Measurements from ENCODE around the gene IPO4. TPM values are rescaled to one million over a fixed set of nuclear protein-coding genes. Genes with fewer than 3 reads are reported as not detected.

Gene IPO4
- total and polyA plus RNA-seq, 4 donors, result 13.6 to 32.9 (median 23.0) TPM

- peak overlapping the region; percentile 76 to 97 for H3K9ac ChIP-seq (ENCODE audit: low read depth in 1 of 2, low read length in 2 of 2)
- peak; percentile 41 for DNase-seq (ENCODE audit: low spot score)
- H3K36me3 ChIP-seq (ENCODE audit: control insufficient read depth in 4 of 4, insufficient read depth in 3 of 4, low read depth in 1 of 4, low read length in 3 of 4), result peaks cover 4 to 12% (median 9%) of the 10 kb centered on the region in 4 donors
- WGBS, result 34% methylated on average over 33 of the region's 33 CpGs
- H3K4me3 ChIP-seq (ENCODE audit: low read depth in 1 of 3, low read length in 3 of 3), result peak overlapping the region; percentile 79 to 94 (median 93)
- peak overlapping the region; percentile 99 for H3K27ac ChIP-seq (ENCODE audit: low read depth in 1 of 2, low read length in 2 of 2)
- peaks cover 0 to 29% (median 23%) of the 10 kb centered on the region in 4 donors for H3K4me1 ChIP-seq (ENCODE audit: control insufficient read depth in 4 of 4, insufficient read depth in 4 of 4, low read length in 3 of 4)
- no peaks in the 10 kb centered on the region for H3K9me3 ChIP-seq (ENCODE audit: control insufficient read depth in 4 of 4, low read length in 3 of 4)
- no peaks in the 10 kb centered on the region for H3K27me3 ChIP-seq (ENCODE audit: control insufficient read depth in 4 of 4, insufficient read depth in 4 of 4, low read length in 3 of 4)
- TF ChIP-seq HNF4A (conservative IDR thresholded peaks at IDR 0.05) (peak; percentile 22 to 44), FOXA2 (IDR thresholded peaks at IDR 0.05) (no peak)
Measured at GRCh38 chr14:24196071-24197055, 7.7 kb upstream of the IPO4 start.

- Histone ChIP-seq H3K27ac (ENCODE audit: low read depth in 1 of 2, low read length in 2 of 2) (peak within 1 kb of the TSS; percentile 99), H3K36me3 (ENCODE audit: control insufficient read depth in 4 of 4, insufficient read depth in 3 of 4, low read depth in 1 of 4, low read length in 3 of 4) (peaks cover 4 to 13% (median 9%) of the 10 kb centered on the region in 4 donors), H3K9ac (ENCODE audit: low read depth in 1 of 2, low read length in 2 of 2) (peak within 1 kb of the TSS; percentile 76 to 97), H3K9me3 (ENCODE audit: control insufficient read depth in 4 of 4, low read length in 3 of 4) (no peaks in the 10 kb centered on the region), H3K27me3 (ENCODE audit: control insufficient read depth in 4 of 4, insufficient read depth in 4 of 4, low read length in 3 of 4) (no peaks in the 10 kb centered on the region), H3K4me3 (ENCODE audit: low read depth in 1 of 3, low read length in 3 of 3) (peak within 1 kb of the TSS; percentile 79 to 94 (median 93)), H3K4me1 (ENCODE audit: control insufficient read depth in 4 of 4, insufficient read depth in 4 of 4, low read length in 3 of 4) (peaks cover 0 to 29% (median 23%) of the 10 kb centered on the region in 4 donors)
- peak; percentile 86 for DNase-seq (ENCODE audit: low spot score)
- peak in 1 of 2 donors; percentile 82 for TF ChIP-seq GABPA (IDR thresholded peaks at IDR 0.05 in 1 of 2, conservative IDR thresholded peaks at IDR 0.05 in 1 of 2)
- peak; percentile 42 for TF ChIP-seq REST (IDR thresholded peaks at IDR 0.05)
- no peak for TF ChIP-seq MAX (IDR thresholded peaks at IDR 0.05)
- TF ChIP-seq YY1 (IDR thresholded peaks at IDR 0.05), result peak; percentile 70
- WGBS, result under 1% methylated on average over 89 of the region's 89 CpGs
Measured at GRCh38 chr14:24195186-24196070, 6.8 kb upstream of the IPO4 start, which contains the start of gene TM9SF1. Gene TM9SF1 (minus strand): TSS chr14:24195441. CDS start chr14:24195019, 422 bp downstream.

- WGBS, result 48% methylated on average over 8 of the region's 8 CpGs
- no peak for DNase-seq (ENCODE audit: low spot score)
- H3K36me3 ChIP-seq (ENCODE audit: control insufficient read depth in 4 of 4, insufficient read depth in 3 of 4, low read depth in 1 of 4, low read length in 3 of 4), result peaks cover 4 to 17% (median 9%) of the 10 kb centered on the region in 4 donors
- no peaks in the 10 kb centered on the region for H3K27me3 ChIP-seq (ENCODE audit: control insufficient read depth in 4 of 4, insufficient read depth in 4 of 4, low read length in 3 of 4)
- no peaks in the 10 kb centered on the region for H3K9me3 ChIP-seq (ENCODE audit: control insufficient read depth in 4 of 4, low read length in 3 of 4)
- TF ChIP-seq EGR1 (IDR thresholded peaks at IDR 0.05; ENCODE audit: low read depth in 2 of 2) (no peak), RXRA (IDR thresholded peaks at IDR 0.05) (no peak), RAD21 (IDR thresholded peaks at IDR 0.05) (no peak), HNF4G (IDR thresholded peaks at IDR 0.05) (no peak), YY1 (IDR thresholded peaks at IDR 0.05) (no peak)
- H3K4me1 ChIP-seq (ENCODE audit: control insufficient read depth in 4 of 4, insufficient read depth in 4 of 4, low read length in 3 of 4), result peaks cover 0 to 29% (median 23%) of the 10 kb centered on the region in 4 donors
- peak overlapping the region; percentile 99 for H3K27ac ChIP-seq (ENCODE audit: low read depth in 1 of 2, low read length in 2 of 2)
- peak overlapping the region; percentile 79 to 94 (median 93) for H3K4me3 ChIP-seq (ENCODE audit: low read depth in 1 of 3, low read length in 3 of 3)
- H3K9ac ChIP-seq (ENCODE audit: low read depth in 1 of 2, low read length in 2 of 2), result peak overlapping the region; percentile 76 to 97
Measured at GRCh38 chr14:24194873-24195185, 6.2 kb upstream of the IPO4 start.

Measured in liver (tissue), 9 donors.